ENCODE measurements around the gene RECQL. TPM values are rescaled to one million over a fixed set of nuclear protein-coding genes. Genes with fewer than 3 reads are reported as not detected.

Gene RECQL
- total and polyA plus RNA-seq, 11 donors, result 9.0 to 39.3 (median 22.6) TPM

DNA sequence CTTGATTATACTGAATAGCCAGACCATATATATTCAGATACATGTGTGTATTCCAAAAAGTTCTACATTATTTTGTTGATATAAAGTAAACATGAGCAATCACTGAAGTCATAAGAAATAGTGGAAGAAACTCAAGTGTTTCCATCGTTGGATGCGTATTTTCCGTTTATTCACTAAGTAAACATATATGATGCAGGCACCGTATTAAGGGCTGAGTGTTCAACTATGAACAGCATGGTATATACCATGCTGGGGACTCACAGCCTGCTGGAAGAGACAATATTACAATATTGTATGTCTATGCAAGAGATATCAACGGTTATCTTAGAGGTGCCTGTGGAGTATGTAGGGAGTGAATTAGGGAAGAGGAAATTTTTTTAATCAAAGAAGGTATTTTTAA, 62.8 kb downstream of the RECQL start:
- Histone ChIP-seq H3K27me3 (no peaks in the 10 kb centered on the region), H3K9me3 (no peaks in the 10 kb centered on the region), H3K4me3 (peak overlapping the region in 9 of 12 donors; percentile 61 to 92 (median 84)), H3K4me1 (peaks cover 0 to 20% (median 7%) of the 10 kb centered on the region in 12 donors), H3K27ac (peak overlapping the region in 4 of 12 donors; percentile 86 to 92 (median 88)), H3K36me3 (peaks cover 0 to 34% (median 26%) of the 10 kb centered on the region in 9 donors)
- no peak for ATAC-seq
- no peak for DNase-seq
- intact Hi-C loops (cut with DNase I), result loop anchor here in 5 of 10 donors (5.0 to 10.0 kb wide), 4 partner anchors 64 to 191 kb away; partner anchors contain the start of genes GOLT1B (in 3 of the 5) and RECQL (in 3 of the 5)
- WGBS, 4 donors, result 90 to 95% (median 92%) methylated on average over 5 of the region's 5 CpGs
- no peak for TF ChIP-seq POLR2A (IDR thresholded peaks at IDR 0.05)
- TF ChIP-seq, protein P1, sequence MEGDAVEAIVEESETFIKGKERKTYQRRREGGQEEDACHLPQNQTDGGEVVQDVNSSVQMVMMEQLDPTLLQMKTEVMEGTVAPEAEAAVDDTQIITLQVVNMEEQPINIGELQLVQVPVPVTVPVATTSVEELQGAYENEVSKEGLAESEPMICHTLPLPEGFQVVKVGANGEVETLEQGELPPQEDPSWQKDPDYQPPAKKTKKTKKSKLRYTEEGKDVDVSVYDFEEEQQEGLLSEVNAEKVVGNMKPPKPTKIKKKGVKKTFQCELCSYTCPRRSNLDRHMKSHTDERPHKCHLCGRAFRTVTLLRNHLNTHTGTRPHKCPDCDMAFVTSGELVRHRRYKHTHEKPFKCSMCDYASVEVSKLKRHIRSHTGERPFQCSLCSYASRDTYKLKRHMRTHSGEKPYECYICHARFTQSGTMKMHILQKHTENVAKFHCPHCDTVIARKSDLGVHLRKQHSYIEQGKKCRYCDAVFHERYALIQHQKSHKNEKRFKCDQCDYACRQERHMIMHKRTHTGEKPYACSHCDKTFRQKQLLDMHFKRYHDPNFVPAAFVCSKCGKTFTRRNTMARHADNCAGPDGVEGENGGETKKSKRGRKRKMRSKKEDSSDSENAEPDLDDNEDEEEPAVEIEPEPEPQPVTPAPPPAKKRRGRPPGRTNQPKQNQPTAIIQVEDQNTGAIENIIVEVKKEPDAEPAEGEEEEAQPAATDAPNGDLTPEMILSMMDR (IDR thresholded peaks at IDR 0.05), result no peak

DNA sequence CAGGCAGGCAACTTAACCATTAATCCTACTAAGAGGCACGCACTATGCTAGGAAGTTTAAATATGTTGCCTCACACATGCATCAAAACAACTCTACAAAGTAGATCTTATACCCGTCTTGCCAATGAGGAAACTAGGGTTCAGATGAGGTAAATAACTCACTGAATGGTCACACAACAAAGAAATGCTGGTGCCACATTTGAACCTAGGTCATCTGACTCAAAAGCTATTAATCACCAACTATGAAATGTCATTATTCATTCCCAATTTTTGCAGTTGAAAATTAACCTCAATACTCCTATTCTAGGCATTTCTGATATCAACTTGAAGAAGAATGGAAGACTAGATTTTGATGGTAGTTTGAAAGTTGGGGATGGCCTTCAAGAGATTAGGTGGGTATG, 66.7 kb downstream of the RECQL start:
- Histone ChIP-seq H3K9me3 (no peaks in the 10 kb centered on the region), H3K27ac (no peak overlapping the region), H3K4me3 (no peak overlapping the region), H3K27me3 (peaks cover 0 to 7% (median 0%) of the 10 kb centered on the region in 9 donors), H3K36me3 (no peaks in the 10 kb centered on the region), H3K4me1 (peaks cover 0 to 16% (median 7%) of the 10 kb centered on the region in 12 donors)
- WGBS, 4 donors, result 67 to 84% (median 75%) methylated on average over 2 of the region's 2 CpGs
- no peak for TF ChIP-seq POLR2A (IDR thresholded peaks at IDR 0.05)
- TF ChIP-seq, protein P1 (IDR thresholded peaks at IDR 0.05), result no peak
- ATAC-seq (no peak), DNase-seq (no peak)
- intact Hi-C loops (cut with DNase I), result loop anchor here in 5 of 10 donors (5.0 to 10.0 kb wide), 4 partner anchors 68 to 187 kb away; partner anchors contain the start of genes GOLT1B (in 3 of the 5) and RECQL (in 3 of the 5)

DNA sequence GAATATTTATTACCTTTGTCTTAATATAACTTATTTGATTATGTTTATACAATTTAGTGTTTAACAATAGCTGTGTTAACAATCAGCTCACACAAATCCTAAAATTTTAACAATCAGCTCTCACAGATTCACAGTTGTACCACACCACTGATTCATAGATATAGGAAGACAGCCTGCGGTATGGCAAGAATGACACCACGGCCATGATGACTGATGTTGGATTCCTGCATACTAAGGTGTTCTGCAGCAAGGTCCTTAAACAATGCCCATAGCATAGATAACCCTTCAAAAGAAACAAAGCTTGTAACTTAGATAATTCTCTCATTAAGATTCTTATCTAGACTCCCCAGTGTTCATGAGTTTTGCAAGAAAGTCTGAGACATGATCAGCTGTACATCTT, 67.9 kb downstream of the RECQL start:
- WGBS, 4 donors, result 34 to 61% (median 53%) methylated on average over 2 of the region's 2 CpGs
- TF ChIP-seq POLR2A (IDR thresholded peaks at IDR 0.05), result no peak
- TF ChIP-seq, protein P1 (IDR thresholded peaks at IDR 0.05), result no peak

DNA sequence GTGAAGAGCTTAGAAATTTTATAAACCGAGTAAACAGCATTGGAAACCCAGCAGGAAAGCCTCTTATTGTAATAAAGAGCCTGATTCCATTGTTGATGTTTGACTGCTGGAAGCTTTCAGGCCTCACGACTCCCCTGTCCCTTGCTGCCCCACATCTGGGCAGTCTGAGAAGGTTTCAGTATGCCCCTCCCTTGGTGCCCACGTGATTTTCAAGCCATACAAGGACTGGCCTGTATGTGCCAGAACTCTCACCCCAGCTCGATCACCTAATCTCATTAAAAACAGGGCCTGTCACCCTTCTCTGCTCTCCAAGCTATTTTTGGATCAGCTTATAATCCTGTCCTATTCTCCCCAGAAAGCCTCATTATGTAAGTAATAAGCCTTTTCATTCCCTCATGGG, 71.4 kb downstream of the RECQL start:
- Histone ChIP-seq H3K27ac (no peak overlapping the region), H3K4me3 (no peak overlapping the region), H3K27me3 (peaks cover 0 to 10% (median 0%) of the 10 kb centered on the region in 9 donors), H3K36me3 (no peaks in the 10 kb centered on the region), H3K4me1 (no peaks in the 10 kb centered on the region), H3K9me3 (no peaks in the 10 kb centered on the region)
- ATAC-seq, result no peak
- TF ChIP-seq, protein P1 (IDR thresholded peaks at IDR 0.05), result no peak
- TF ChIP-seq POLR2A (IDR thresholded peaks at IDR 0.05), result no peak
- WGBS, 4 donors, result 26 to 49% (median 36%) methylated on average over 4 of the region's 4 CpGs
- intact Hi-C loops (cut with DNase I), result loop anchor here in 1 of 10 donors (10.0 kb wide), 1 partner anchor 125 kb away; no protein-coding TSS in a partner anchor
- DNase-seq, result no peak

More for the DNA sequence above, 67.9 kb downstream of the RECQL start:
- no peaks in the 10 kb centered on the region for H3K36me3 ChIP-seq
- no peak overlapping the region for H3K4me3 ChIP-seq
- H3K27me3 ChIP-seq, result peaks cover 0 to 7% (median 0%) of the 10 kb centered on the region in 9 donors
- peaks cover 0 to 9% (median 4%) of the 10 kb centered on the region in 12 donors for H3K4me1 ChIP-seq
- ATAC-seq (no peak), DNase-seq (no peak)
- H3K27ac ChIP-seq, result no peak overlapping the region
- no peaks in the 10 kb centered on the region for H3K9me3 ChIP-seq
- intact Hi-C loops (cut with DNase I), result loop anchor here in 1 of 10 donors (10.0 kb wide), 1 partner anchor 129 kb away; no protein-coding TSS in a partner anchor
